Measurements from ENCODE around the gene FAM13C.

GRCh38 chr10:59333701-59334100, 28.6 kb downstream of the FAM13C start:
- no peak for TF ChIP-seq CTCF (IDR thresholded peaks at IDR 0.05)
- TF ChIP-seq POLR2A (IDR thresholded peaks at IDR 0.05): no peak

Measured in tibial nerve (tissue), 3 donors.